RWPE2 (cell line): ENCODE data around the gene CSNK1G1.
"Not testable (repeated sequence)": the region's sequence is repeated elsewhere in the genome, so short reads cannot be mapped to it uniquely, and the experiment has no call there.

Source experiments
- ATAC-seq: fragments of 200-7000 bp; cut with Tn5 transposase; 3 replicates; pipeline ENCODE4 v1.9.1; 2021; ENCODE audit warnings: low read depth
- DNase-seq: peaks from one replicate; pipeline ENCODE4 v3.0.0-alpha.2; 2020; ENCODE audit warnings: low spot score
- H3K27ac ChIP-seq: fragments of 450-650 bp; 2 replicates; pipeline ENCODE4 v1.5.1; 2017; ENCODE audit warnings: mild to moderate bottlenecking; ENCODE audit not compliant: poor library complexity, severe bottlenecking
- H3K27me3 ChIP-seq: fragments of 250-450 bp; sonication (Bioruptor Pico); 2 replicates; pipeline ENCODE4 v1.5.1; 2021; ENCODE audit warnings: mild to moderate bottlenecking, moderate library complexity; ENCODE audit not compliant: insufficient read depth, poor library complexity, severe bottlenecking
- H3K36me3 ChIP-seq: fragments of 250-450 bp; sonication (Bioruptor Pico); 2 replicates; pipeline ENCODE4 v1.5.1; 2020; ENCODE audit warnings: low read depth, mild to moderate bottlenecking, moderate library complexity
- H3K4me1 ChIP-seq: fragments of 250-450 bp; sonication (Bioruptor Pico); 2 replicates; pipeline ENCODE4 v1.5.1; 2021; ENCODE audit warnings: mild to moderate bottlenecking, moderate library complexity; ENCODE audit not compliant: insufficient read depth, poor library complexity, severe bottlenecking
- H3K4me3 ChIP-seq: fragments of 250-450 bp; sonication (Bioruptor Pico); 2 replicates; pipeline ENCODE4 v1.5.1; 2021; ENCODE audit warnings: mild to moderate bottlenecking, moderate library complexity; ENCODE audit not compliant: severe bottlenecking
- H3K9me3 ChIP-seq: fragments of 250-450 bp; sonication (Bioruptor Pico); 2 replicates; pipeline ENCODE4 v1.5.1; 2021; ENCODE audit warnings: mild to moderate bottlenecking, moderate library complexity; ENCODE audit not compliant: severe bottlenecking
- TF ChIP-seq, protein P1 (sequence below): fragments of 450-650 bp; IDR thresholded peaks from one replicate; pipeline ENCODE4 v1.5.1; 2017; ENCODE audit warnings: mild to moderate bottlenecking, moderate library complexity; ENCODE audit not compliant: poor library complexity, severe bottlenecking

Gene CSNK1G1

DNA sequence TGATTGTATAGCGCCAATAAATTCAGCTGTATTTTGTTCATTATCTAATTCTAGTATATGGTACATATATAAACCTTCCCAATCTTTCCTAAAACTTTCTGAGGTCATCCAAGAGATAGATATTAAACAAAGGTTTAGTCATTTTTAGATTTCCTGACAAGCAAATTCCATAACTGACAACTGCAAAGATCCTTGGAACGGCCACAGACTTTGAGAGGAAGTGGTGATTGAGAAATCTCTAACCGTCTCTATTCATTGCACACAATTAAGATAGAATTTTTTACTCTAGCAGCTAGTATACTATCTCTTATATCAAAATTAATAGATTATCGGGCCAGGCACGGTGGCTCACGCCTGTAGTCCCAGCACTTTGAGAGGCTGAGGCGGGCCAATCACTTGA is 4.7 kb downstream of the CSNK1G1 start:
- Histone ChIP-seq H3K9me3 (no peaks in the 10 kb centered on the region), H3K27ac (no peak overlapping the region), H3K27me3 (no peaks in the 10 kb centered on the region), H3K4me1 (peaks cover 7% of the 10 kb centered on the region), H3K4me3 (no peak overlapping the region), H3K36me3 (peaks cover 58% of the 10 kb centered on the region)
- no peak for DNase-seq
- ATAC-seq, result no peak
- TF ChIP-seq, protein P1, sequence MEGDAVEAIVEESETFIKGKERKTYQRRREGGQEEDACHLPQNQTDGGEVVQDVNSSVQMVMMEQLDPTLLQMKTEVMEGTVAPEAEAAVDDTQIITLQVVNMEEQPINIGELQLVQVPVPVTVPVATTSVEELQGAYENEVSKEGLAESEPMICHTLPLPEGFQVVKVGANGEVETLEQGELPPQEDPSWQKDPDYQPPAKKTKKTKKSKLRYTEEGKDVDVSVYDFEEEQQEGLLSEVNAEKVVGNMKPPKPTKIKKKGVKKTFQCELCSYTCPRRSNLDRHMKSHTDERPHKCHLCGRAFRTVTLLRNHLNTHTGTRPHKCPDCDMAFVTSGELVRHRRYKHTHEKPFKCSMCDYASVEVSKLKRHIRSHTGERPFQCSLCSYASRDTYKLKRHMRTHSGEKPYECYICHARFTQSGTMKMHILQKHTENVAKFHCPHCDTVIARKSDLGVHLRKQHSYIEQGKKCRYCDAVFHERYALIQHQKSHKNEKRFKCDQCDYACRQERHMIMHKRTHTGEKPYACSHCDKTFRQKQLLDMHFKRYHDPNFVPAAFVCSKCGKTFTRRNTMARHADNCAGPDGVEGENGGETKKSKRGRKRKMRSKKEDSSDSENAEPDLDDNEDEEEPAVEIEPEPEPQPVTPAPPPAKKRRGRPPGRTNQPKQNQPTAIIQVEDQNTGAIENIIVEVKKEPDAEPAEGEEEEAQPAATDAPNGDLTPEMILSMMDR, result no peak

DNA sequence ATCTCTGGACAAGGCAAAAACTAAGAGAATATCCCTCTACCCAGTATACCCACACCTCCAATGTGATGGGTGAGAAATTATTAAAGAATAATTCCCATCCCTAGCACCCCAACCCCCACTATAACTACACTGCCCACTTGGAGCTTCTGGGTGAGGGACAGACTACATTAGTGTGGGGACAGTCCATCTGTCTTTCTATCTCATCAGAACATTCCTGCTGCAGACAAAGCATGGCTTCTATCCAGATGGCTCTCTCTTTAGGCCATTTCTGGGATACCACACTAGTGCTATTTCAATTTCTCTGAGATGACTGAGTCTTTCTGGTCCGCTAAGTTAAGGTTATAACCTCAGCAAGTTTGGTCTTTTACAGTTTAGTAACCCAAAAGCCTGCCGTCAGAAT is 6.6 kb downstream of the CSNK1G1 start:
- H3K9me3 ChIP-seq, result no peaks in the 10 kb centered on the region
- TF ChIP-seq, protein P1, result no peak

DNA sequence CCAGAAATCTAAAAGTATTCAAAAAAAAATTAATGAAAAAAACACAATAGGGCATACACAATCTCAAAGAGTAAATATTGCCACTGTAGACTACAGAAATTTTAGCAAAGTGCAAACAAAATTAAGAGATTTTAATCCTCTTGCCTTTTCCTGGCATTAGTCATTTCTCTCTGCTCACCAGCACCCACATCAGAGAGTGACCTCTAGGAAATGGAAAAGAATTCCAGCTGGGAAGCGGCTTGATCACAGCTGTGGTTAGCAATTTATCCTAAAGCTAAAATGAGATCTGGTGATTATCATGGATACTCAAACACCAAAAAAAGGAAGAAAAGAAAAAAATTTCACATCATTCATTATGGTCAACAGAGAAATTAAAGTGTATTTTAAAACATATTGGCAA is 7.5 kb downstream of the CSNK1G1 start:
- peaks cover 21% of the 10 kb centered on the region for H3K4me1 ChIP-seq
- H3K27me3 ChIP-seq, result no peaks in the 10 kb centered on the region
- ATAC-seq (no peak), DNase-seq (no peak)
- TF ChIP-seq, protein P1, result no peak
- H3K9me3 ChIP-seq, result no peaks in the 10 kb centered on the region
- H3K36me3 ChIP-seq, result peaks cover 70% of the 10 kb centered on the region
- H3K4me3 ChIP-seq, result no peak overlapping the region
- H3K27ac ChIP-seq, result no peak overlapping the region

More for the DNA sequence above, 6.6 kb downstream of the CSNK1G1 start:
- Histone ChIP-seq H3K4me1 (peaks cover 13% of the 10 kb centered on the region), H3K36me3 (peaks cover 68% of the 10 kb centered on the region), H3K4me3 (no peak overlapping the region), H3K27me3 (no peaks in the 10 kb centered on the region), H3K27ac (no peak overlapping the region)
- ATAC-seq, result no peak
- DNase-seq, result no peak

DNA sequence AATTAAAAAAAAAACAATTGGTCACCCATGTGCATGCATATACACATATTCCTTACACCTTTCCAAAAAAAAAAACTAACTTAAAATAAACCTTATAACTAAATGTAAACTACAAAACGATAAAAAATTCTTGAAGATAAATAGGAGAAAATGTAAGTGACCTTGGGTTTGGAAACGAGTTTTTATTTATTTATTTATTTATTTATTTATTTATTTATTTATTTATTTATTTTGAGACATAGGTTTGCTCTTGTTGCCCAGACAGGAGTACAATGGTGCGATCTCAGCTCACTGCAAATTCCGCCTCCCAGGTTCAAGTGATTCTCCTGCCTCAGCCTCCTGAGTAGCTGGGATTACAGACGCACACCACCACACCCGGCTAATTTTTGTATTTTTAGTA is 9.7 kb downstream of the CSNK1G1 start:
- not testable (repeated sequence) for ATAC-seq, DNase-seq
- peaks cover 23% of the 10 kb centered on the region for H3K4me1 ChIP-seq

DNA sequence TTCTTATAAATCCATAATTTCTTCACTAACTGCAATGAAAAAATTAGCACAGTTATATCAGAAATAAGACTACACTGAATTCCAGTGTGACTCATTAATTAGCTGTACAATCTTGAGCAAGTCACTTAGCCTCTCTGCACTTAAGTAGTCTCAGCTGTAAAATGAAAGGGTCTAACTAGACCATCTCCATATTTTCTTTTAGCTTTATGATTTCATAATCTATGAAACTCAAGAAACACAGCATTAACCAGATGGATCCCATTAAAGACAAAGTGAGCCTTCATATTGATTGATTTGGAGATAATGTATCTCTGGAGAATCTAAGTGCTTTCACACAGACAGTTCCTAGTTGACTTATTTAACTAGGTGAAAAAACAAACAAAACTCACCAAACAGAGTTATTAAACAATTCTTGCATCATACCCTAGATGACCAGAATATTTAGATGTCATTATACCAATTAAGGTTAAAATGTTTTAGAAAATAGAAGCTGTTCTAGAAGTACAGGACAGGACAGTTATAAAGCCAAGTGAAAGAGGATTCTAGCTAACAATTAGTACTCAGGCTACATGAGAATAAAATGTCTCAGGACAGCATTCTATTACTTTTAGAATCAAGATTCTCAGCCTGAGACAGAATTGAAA is 11.2 kb downstream of the CSNK1G1 start:
- no peaks in the 10 kb centered on the region for H3K9me3 ChIP-seq
- no peak overlapping the region for H3K4me3 ChIP-seq
- peak; percentile 79 for ATAC-seq
- TF ChIP-seq, protein P1, result no peak
- peaks cover 23% of the 10 kb centered on the region for H3K4me1 ChIP-seq
- no peaks in the 10 kb centered on the region for H3K27me3 ChIP-seq
- H3K27ac ChIP-seq, result peak overlapping the region; percentile 24
- no peak for DNase-seq
- peaks cover 68% of the 10 kb centered on the region for H3K36me3 ChIP-seq

More for the DNA sequence above, 9.7 kb downstream of the CSNK1G1 start:
- H3K36me3 ChIP-seq, result peaks cover 73% of the 10 kb centered on the region
- not testable (repeated sequence) for H3K27ac ChIP-seq, H3K9me3 ChIP-seq, H3K27me3 ChIP-seq, H3K4me3 ChIP-seq
